H9 (cell line): ENCODE measurements around the gene DEUP1. TPM values are rescaled to one million over a fixed set of nuclear protein-coding genes. Genes with fewer than 3 reads are reported as not detected.

Experiments
- DNase-seq: peaks from one replicate; pipeline ENCODE4 v3.0.0-alpha.2; 2017
- H2AFZ ChIP-seq: one replicate; pipeline ENCODE4 v1.6.1; 2013; ENCODE audit warnings: mild to moderate bottlenecking, low read length, control low read depth, moderate library complexity
- H2AK5ac ChIP-seq: 2 replicates; pipeline ENCODE4 v1.6.1; 2013; ENCODE audit warnings: low read length, control low read depth, mixed read lengths; ENCODE audit not compliant: insufficient read length
- H2BK120ac ChIP-seq: one replicate; pipeline ENCODE4 v1.6.1; 2013; ENCODE audit warnings: low read depth, mild to moderate bottlenecking, low read length, control low read depth, inconsistent platforms; ENCODE audit not compliant: poor library complexity, severe bottlenecking
- H2BK12ac ChIP-seq: 2 replicates; pipeline ENCODE4 v1.6.1; 2013; ENCODE audit warnings: low read length, control low read depth, mixed read lengths, low read depth; ENCODE audit not compliant: insufficient read length
- H2BK15ac ChIP-seq: 2 replicates; pipeline ENCODE4 v1.6.1; 2013; ENCODE audit warnings: low read depth, low read length, control low read depth
- H2BK20ac ChIP-seq: one replicate; pipeline ENCODE4 v1.6.1; 2013; ENCODE audit warnings: low read depth, mild to moderate bottlenecking, low read length, control low read depth, inconsistent platforms; ENCODE audit not compliant: poor library complexity, severe bottlenecking
- H2BK5ac ChIP-seq: 2 replicates; pipeline ENCODE4 v1.6.1; 2013; ENCODE audit warnings: low read length, control low read depth, mixed read lengths; ENCODE audit not compliant: insufficient read length
- H3K14ac ChIP-seq: 2 replicates; pipeline ENCODE4 v1.6.1; 2013; ENCODE audit warnings: low read length, control low read depth; ENCODE audit not compliant: insufficient read depth
- H3K18ac ChIP-seq: 2 replicates; pipeline ENCODE4 v1.6.1; 2013; ENCODE audit warnings: low read depth, mild to moderate bottlenecking, mixed read lengths, low read length, control low read depth; ENCODE audit not compliant: insufficient read length
- H3K23ac ChIP-seq: 2 replicates; pipeline ENCODE4 v1.6.1; 2013; ENCODE audit warnings: low read length, control low read depth, mixed read lengths, low read depth; ENCODE audit not compliant: insufficient read length
- H3K23me2 ChIP-seq: 2 replicates; pipeline ENCODE4 v1.6.1; 2013; ENCODE audit warnings: low read depth, mild to moderate bottlenecking, mixed read lengths, low read length, control low read depth; ENCODE audit not compliant: insufficient read length, poor library complexity, severe bottlenecking
- H3K27ac ChIP-seq: 2 replicates; pipeline ENCODE4 v1.5.1; 2013; ENCODE audit warnings: low read length, control low read depth, mixed read lengths, low read depth; ENCODE audit not compliant: insufficient read length
- H3K27me3 ChIP-seq: 2 replicates; pipeline ENCODE4 v1.6.1; 2013; ENCODE audit warnings: low read length, control low read depth, inconsistent platforms; ENCODE audit not compliant: insufficient read depth
- H3K4ac ChIP-seq: 2 replicates; pipeline ENCODE4 v1.6.1; 2013; ENCODE audit warnings: low read depth, mild to moderate bottlenecking, control low read depth, inconsistent platforms, low read length, moderate library complexity
- H3K4me1 ChIP-seq: 2 replicates; pipeline ENCODE4 v1.6.1; 2013; ENCODE audit warnings: low read length, control low read depth, inconsistent platforms; ENCODE audit not compliant: insufficient read depth
- H3K4me2 ChIP-seq: 2 replicates; pipeline ENCODE4 v1.6.1; 2013; ENCODE audit warnings: low read length, control low read depth, mixed read lengths; ENCODE audit not compliant: insufficient read length, insufficient read depth
- H3K56ac ChIP-seq: 2 replicates; pipeline ENCODE4 v1.6.1; 2013; ENCODE audit warnings: low read depth, mild to moderate bottlenecking, mixed read lengths, low read length, control low read depth; ENCODE audit not compliant: insufficient read length
- H3K79me1 ChIP-seq: 2 replicates; pipeline ENCODE4 v1.6.1; 2013; ENCODE audit warnings: low read depth, mild to moderate bottlenecking, moderate library complexity, low read length, control low read depth, inconsistent platforms; ENCODE audit not compliant: insufficient read depth, poor library complexity, severe bottlenecking
- H3K79me2 ChIP-seq: 2 replicates; pipeline ENCODE4 v1.6.1; 2013; ENCODE audit warnings: low read length, control low read depth, inconsistent platforms; ENCODE audit not compliant: insufficient read depth
- H3K9ac ChIP-seq: 2 replicates; pipeline ENCODE4 v1.6.1; 2013; ENCODE audit warnings: low read length, control low read depth, mixed read lengths; ENCODE audit not compliant: insufficient read length; ENCODE audit errors: extremely low read depth
- H3K9me3 ChIP-seq: one replicate; pipeline ENCODE4 v1.6.1; 2013; ENCODE audit warnings: low read depth, low read length, inconsistent platforms; ENCODE audit not compliant: control insufficient read depth
- H3T11ph ChIP-seq: one replicate; pipeline ENCODE4 v1.6.1; 2013; ENCODE audit warnings: mild to moderate bottlenecking, low read length, control low read depth, inconsistent platforms
- H4K20me1 ChIP-seq: one replicate; pipeline ENCODE4 v1.6.1; 2013; ENCODE audit not compliant: control insufficient read depth, insufficient read length, insufficient read depth
- H4K5ac ChIP-seq: 2 replicates; pipeline ENCODE4 v1.6.1; 2013; ENCODE audit warnings: low read depth, mild to moderate bottlenecking, mixed read lengths, low read length, control low read depth; ENCODE audit not compliant: insufficient read length
- H4K8ac ChIP-seq: replicated peaks from 2 replicates; pipeline ENCODE4 v1.6.1; 2013; ENCODE audit warnings: low read length, control low read depth, mixed read lengths, low read depth; ENCODE audit not compliant: insufficient read length
- H4K91ac ChIP-seq: 2 replicates; pipeline ENCODE4 v1.6.1; 2013; ENCODE audit warnings: low read depth, mild to moderate bottlenecking, moderate library complexity, mixed read lengths, low read length, control low read depth; ENCODE audit not compliant: insufficient read length
- H3K27ac Mint-ChIP-seq, 3 experiments: 2 replicates in 2 of 3; 3 replicates in 1 of 3; pipeline ENCODE4 v1.8.0; 2020 to 2021; ENCODE audit warnings: mixed read lengths in 3 of 3, mild to moderate bottlenecking in 1 of 3, moderate library complexity in 1 of 3
- H3K27me3 Mint-ChIP-seq: 2 replicates; pipeline ENCODE4 v1.8.0; 2021; ENCODE audit warnings: low read depth, mild to moderate bottlenecking, moderate library complexity, mixed read lengths
- H3K36me3 Mint-ChIP-seq, 3 experiments: 2 replicates in 2 of 3; 3 replicates in 1 of 3; pipeline ENCODE4 v1.8.0; 2020 to 2021; ENCODE audit warnings: low read depth in 3 of 3, mixed read lengths in 3 of 3; ENCODE audit not compliant: insufficient read depth in 1 of 3
- H3K4me1 Mint-ChIP-seq, 2 experiments: 2 replicates each; pipeline ENCODE4 v1.8.0; 2020; ENCODE audit warnings: mixed read lengths in 2 of 2
- H3K4me3 Mint-ChIP-seq, 2 experiments: 2 replicates in 1 of 2; 3 replicates in 1 of 2; pipeline ENCODE4 v1.8.0; 2020 to 2021; ENCODE audit warnings: mild to moderate bottlenecking in 2 of 2, mixed read lengths in 2 of 2, moderate library complexity in 1 of 2
- H3K9me3 Mint-ChIP-seq, 2 experiments: 2 replicates in 1 of 2; 3 replicates in 1 of 2; pipeline ENCODE4 v1.8.0; 2020; ENCODE audit warnings: mild to moderate bottlenecking in 2 of 2, mixed read lengths in 2 of 2, moderate library complexity in 1 of 2
- WGBS: extraction: QIAGEN DNeasy Blood & Tissue Kit; methylation state at CpG from one replicate; pipeline ENCODE4 v1.1.7; 2013; ENCODE audit warnings: missing lambda C conversion rate, low lambda C conversion rate, mixed read lengths; ENCODE audit not compliant: insufficient read length; ENCODE audit errors: extremely low coverage; 5-methylcytosine and 5-hydroxymethylcytosine counted together
- total RNA-seq: library from RNA; stranded (reverse); gene quantifications from 2 replicates; pipeline ENCODE4 v1.2.1, GENCODE V29; 2021
- TF ChIP-seq, protein P1 (sequence below): fragments of 200-600 bp; sonication (generic); conservative IDR thresholded peaks from 3 replicates; pipeline ENCODE4 v1.8.0; 2021; ENCODE audit warnings: antibody characterized with exemption, mild to moderate bottlenecking

DEUP1 gene
- total RNA-seq, 1 experiment from 2014 or later = 0.22 TPM

DNA sequence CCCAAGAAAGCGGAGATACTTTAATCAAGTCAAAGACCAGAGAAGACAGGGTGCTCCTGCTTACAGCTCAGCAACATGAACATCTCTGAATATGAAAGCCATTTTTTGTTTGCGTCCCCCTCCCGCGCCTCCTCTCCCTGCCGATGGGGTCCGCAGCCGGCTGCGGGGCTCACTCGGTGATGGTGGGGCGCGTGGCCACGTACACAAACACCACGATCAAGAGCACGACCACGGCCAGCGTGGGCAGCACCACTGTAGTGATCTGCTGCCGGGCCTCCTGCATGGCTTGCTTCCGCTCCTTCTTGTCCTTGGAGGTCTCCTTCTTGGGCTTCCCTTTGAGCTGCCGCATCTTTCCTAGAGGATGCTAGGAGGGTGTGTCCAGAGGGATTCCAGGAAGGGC, 148.3 kb downstream of the DEUP1 start:
- Histone ChIP-seq H3K14ac (0 out of 2 replicates have a peak overlapping the region, but pooled peaks have one; percentile 25), H4K91ac (peak overlapping the region; percentile 47), H2BK15ac (no peak overlapping the region), H3K23me2 (no peaks in the 10 kb centered on the region), H2AFZ (no peak overlapping the region), H4K20me1 (no peaks in the 10 kb centered on the region), H2AK5ac (peak overlapping the region; percentile 18), H3K4me1 (peaks cover 13% of the 10 kb centered on the region; the same call in 1 of the 2 replicates), H3K79me1 (no peaks in the 10 kb centered on the region), H3K27ac (no peak overlapping the region), H2BK120ac (no peak overlapping the region), H3K4ac (no peak overlapping the region), H3K23ac (no peak overlapping the region), H2BK20ac (no peak overlapping the region), H3T11ph (no peak overlapping the region), H3K4me2 (peak overlapping the region; percentile 7), H2BK5ac (no peak overlapping the region), H3K27me3 (no peaks in the 10 kb centered on the region), H3K9ac (no peak overlapping the region), H3K79me2 (no peaks in the 10 kb centered on the region), H3K56ac (no peak overlapping the region), H4K8ac (no peak overlapping the region), H2BK12ac (no peak overlapping the region), H3K9me3 (no peaks in the 10 kb centered on the region), H3K18ac (peak overlapping the region; percentile 33), H4K5ac (no peak overlapping the region)
- WGBS = no CpG with 5 or more reads among the region's 19 CpGs
- H3K4me1 Mint-ChIP-seq = peaks cover 53 to 62% of the 10 kb centered on the region in 2 experiments
- H3K4me3 Mint-ChIP-seq = peak overlapping the region in 1 of 2 experiments; percentile 52; a peak in 1 of 5 replicates
- no peaks in the 10 kb centered on the region for H3K27me3 Mint-ChIP-seq
- TF ChIP-seq, protein P1, sequence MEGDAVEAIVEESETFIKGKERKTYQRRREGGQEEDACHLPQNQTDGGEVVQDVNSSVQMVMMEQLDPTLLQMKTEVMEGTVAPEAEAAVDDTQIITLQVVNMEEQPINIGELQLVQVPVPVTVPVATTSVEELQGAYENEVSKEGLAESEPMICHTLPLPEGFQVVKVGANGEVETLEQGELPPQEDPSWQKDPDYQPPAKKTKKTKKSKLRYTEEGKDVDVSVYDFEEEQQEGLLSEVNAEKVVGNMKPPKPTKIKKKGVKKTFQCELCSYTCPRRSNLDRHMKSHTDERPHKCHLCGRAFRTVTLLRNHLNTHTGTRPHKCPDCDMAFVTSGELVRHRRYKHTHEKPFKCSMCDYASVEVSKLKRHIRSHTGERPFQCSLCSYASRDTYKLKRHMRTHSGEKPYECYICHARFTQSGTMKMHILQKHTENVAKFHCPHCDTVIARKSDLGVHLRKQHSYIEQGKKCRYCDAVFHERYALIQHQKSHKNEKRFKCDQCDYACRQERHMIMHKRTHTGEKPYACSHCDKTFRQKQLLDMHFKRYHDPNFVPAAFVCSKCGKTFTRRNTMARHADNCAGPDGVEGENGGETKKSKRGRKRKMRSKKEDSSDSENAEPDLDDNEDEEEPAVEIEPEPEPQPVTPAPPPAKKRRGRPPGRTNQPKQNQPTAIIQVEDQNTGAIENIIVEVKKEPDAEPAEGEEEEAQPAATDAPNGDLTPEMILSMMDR = no peak
- H3K9me3 Mint-ChIP-seq = peaks cover 1 to 2% of the 10 kb centered on the region in 2 experiments; a peak in 1 of 5 replicates
- peaks cover 20 to 27% (median 26%) of the 10 kb centered on the region in 3 experiments for H3K36me3 Mint-ChIP-seq
- peak overlapping the region; percentile 51 to 99 (median 96); a peak in 5 of 7 replicates for H3K27ac Mint-ChIP-seq
- DNase-seq = no peak
